Measurements from ENCODE around the gene ICE2.

GRCh38 chr15:60493166-60493565 is 14.2 kb upstream of the ICE2 start:
- TF ChIP-seq CTCF (IDR thresholded peaks at IDR 0.05; ENCODE audit: insufficient read depth, low read length, poor library complexity, severe bottlenecking) (no peak), EZH2phosphoT487 (conservative IDR thresholded peaks at IDR 0.05; ENCODE audit: low read length) (no peak)

All from SU-DHL-6 (cell line).